Esophagus squamous epithelium (tissue), 5 donors: ENCODE results near the gene NXN. TPM values are rescaled to one million over a fixed set of nuclear protein-coding genes. Genes with fewer than 3 reads are reported as not detected.
"Not testable (repeated sequence)": the region's sequence is repeated elsewhere in the genome, so short reads cannot be mapped to it uniquely, and the experiment has no call there.

Experiments used
- DNase-seq: peaks from one replicate; lab custom pipeline; 2025; lab: John Stamatoyannopoulos, UW
- H3K27ac ChIP-seq, 4 donors: fragments of 200-600 bp; sonication (generic); one replicate each; pipeline ENCODE4 v1.5.1; 2016 to 2019; ENCODE audit warnings: mild to moderate bottlenecking in 1 of 4
- H3K27me3 ChIP-seq, 4 donors: fragments of 200-600 bp; sonication (generic); 1 replicate in 3 of 4; 2 replicates in 1 of 4; pipeline versions ENCODE4 v1.5.1 to v1.6.0; 2017 to 2021; ENCODE audit warnings: antibody characterized with exemption in 1 of 4
- H3K36me3 ChIP-seq, 3 donors: fragments of 200-600 bp; sonication (generic); one replicate each; pipeline ENCODE4 v1.5.1; 2016 to 2019
- H3K4me1 ChIP-seq, 3 donors: fragments of 200-600 bp; sonication (generic); one replicate each; pipeline ENCODE4 v1.5.1; 2017 to 2019
- H3K4me3 ChIP-seq, 4 donors: fragments of 200-600 bp; sonication (generic); 1 replicate in 3 of 4; 2 replicates in 1 of 4; pipeline ENCODE4 v1.5.1; 2016 to 2019; ENCODE audit warnings: mild to moderate bottlenecking in 2 of 4, moderate library complexity in 1 of 4
- H3K9me3 ChIP-seq, 3 donors: fragments of 200-600 bp; sonication (generic); one replicate each; pipeline ENCODE4 v1.5.1; 2016 to 2019
- POLR2A ChIP-seq, 4 donors: fragments of 450-650 bp; IDR thresholded peaks; one replicate each; pipeline ENCODE4 v1.6.1; 2017; ENCODE audit warnings: antibody characterized with exemption in 4 of 4, mild to moderate bottlenecking in 4 of 4, moderate library complexity in 3 of 4
- WGBS, 2 donors: methylation state at CpG; one replicate each; pipeline ENCODE4 v1.1.5; 2018; 5-methylcytosine and 5-hydroxymethylcytosine counted together
- intact Hi-C: fragments of 100-400 bp; cut with DNase I; formaldehyde crosslinking; loops from one replicate; pipeline ENCODE4 v1.15.0; 2022
- total RNA-seq, 4 donors: library from RNA; depleted of rRNA; stranded (reverse); fragments of >200 nt; gene quantifications; one replicate each; pipeline ENCODE4 v1.1.0, GENCODE V29; 2016
- TF ChIP-seq, protein P1 (sequence below), 6 experiments: fragments of 450-650 bp in 4 of 6; fragments of 200-600 bp in 2 of 6; sonication (generic) in 2 of 6; IDR thresholded peaks; one replicate each; pipeline ENCODE4 v1.5.1; 2016 to 2019; ENCODE audit warnings: antibody characterized with exemption in 6 of 6, mild to moderate bottlenecking in 4 of 6, moderate library complexity in 4 of 6
- donor health status: DM: yes; HTN: yes; CAD: no.

NXN gene
- total RNA-seq, 4 donors from 2014 or later: 19.5 to 34.9 (median 28.7) TPM

- H3K4me3 ChIP-seq: no peak overlapping the region
- peaks cover 15 to 66% (median 29%) of the 10 kb centered on the region in 3 donors for H3K36me3 ChIP-seq
- peak overlapping the region; percentile 43 to 88 (median 74) for H3K27ac ChIP-seq
- no peaks in the 10 kb centered on the region for H3K9me3 ChIP-seq
- no peaks in the 10 kb centered on the region for H3K27me3 ChIP-seq
- TF ChIP-seq, protein P1, sequence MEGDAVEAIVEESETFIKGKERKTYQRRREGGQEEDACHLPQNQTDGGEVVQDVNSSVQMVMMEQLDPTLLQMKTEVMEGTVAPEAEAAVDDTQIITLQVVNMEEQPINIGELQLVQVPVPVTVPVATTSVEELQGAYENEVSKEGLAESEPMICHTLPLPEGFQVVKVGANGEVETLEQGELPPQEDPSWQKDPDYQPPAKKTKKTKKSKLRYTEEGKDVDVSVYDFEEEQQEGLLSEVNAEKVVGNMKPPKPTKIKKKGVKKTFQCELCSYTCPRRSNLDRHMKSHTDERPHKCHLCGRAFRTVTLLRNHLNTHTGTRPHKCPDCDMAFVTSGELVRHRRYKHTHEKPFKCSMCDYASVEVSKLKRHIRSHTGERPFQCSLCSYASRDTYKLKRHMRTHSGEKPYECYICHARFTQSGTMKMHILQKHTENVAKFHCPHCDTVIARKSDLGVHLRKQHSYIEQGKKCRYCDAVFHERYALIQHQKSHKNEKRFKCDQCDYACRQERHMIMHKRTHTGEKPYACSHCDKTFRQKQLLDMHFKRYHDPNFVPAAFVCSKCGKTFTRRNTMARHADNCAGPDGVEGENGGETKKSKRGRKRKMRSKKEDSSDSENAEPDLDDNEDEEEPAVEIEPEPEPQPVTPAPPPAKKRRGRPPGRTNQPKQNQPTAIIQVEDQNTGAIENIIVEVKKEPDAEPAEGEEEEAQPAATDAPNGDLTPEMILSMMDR (IDR thresholded peaks at IDR 0.05): no peak
- no peak for TF ChIP-seq POLR2A (IDR thresholded peaks at IDR 0.05)
- intact Hi-C loops: no loop called here
- peaks cover 29 to 91% (median 68%) of the 10 kb centered on the region in 3 donors for H3K4me1 ChIP-seq
- no peak for DNase-seq
- WGBS, 2 donors: 58 to 62% methylated on average over 11 to 12 of the region's 15 CpGs
Measured at GRCh38 chr17:1000597-1001461, 21.3 kb upstream of the NXN start.

GRCh38 chr17:998111-998510 is 18.5 kb upstream of the NXN start:
- DNase-seq: no peak
- TF ChIP-seq, protein P1 (IDR thresholded peaks at IDR 0.05): no peak
- no peak for TF ChIP-seq POLR2A (IDR thresholded peaks at IDR 0.05)
- intact Hi-C loops: no loop called here
- Histone ChIP-seq H3K36me3 (peaks cover 11 to 39% (median 17%) of the 10 kb centered on the region in 3 donors), H3K4me3 (peak overlapping the region; percentile 66 to 98 (median 87)), H3K9me3 (no peaks in the 10 kb centered on the region), H3K4me1 (peaks cover 19 to 65% (median 42%) of the 10 kb centered on the region in 3 donors), H3K27me3 (no peaks in the 10 kb centered on the region), H3K27ac (peak overlapping the region in 3 of 4 donors; percentile 87 to 93 (median 92))
- 25 to 26% methylated on average over 2 of the region's 2 CpGs for WGBS, 2 donors

DNA sequence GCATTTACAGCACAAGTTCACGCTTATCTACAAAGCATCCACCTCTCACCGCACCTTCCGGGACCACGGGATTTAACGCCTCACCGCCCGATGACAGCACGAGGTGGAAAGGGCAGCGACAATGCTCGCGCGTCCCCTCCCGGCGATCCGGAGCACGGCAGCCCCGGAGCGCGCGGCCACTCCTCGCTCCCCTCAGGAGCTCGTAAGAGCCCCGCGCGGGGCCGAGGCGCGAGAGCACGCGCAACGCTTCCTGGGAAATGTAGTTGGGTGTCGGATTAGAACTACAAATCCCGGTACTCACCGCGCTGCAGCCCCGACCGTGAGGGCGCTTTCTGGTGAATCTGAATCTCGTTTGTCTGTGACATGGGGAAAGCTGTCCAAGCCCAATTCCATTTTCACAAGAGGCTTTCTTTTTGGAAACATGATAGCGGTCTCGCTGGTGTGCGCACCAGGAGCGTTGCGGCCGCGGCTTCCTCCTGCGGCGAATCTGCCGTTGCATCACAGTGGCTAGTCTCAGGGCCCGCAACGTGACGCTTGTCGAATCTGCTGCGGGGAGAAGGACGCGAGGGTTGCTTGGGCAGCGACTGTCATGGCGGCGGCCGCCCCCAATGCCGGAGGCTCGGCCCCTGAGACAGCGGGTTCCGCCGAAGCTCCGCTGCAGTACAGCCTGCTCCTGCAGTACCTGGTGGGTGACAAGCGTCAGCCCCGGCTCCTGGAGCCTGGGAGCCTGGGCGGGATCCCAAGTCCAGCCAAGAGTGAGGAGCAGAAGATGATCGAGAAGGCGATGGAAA is 17.2 kb upstream of the NXN start, which contains the start of gene TIMM22:
Gene TIMM22 (plus strand): TSS at position 576 of the 791 bp plus-strand sequence. CDS start 14 bp downstream, at position 590.
- intact Hi-C loops: no loop called here
- peak within 1 kb of the TSS; percentile 66 to 98 (median 87) for H3K4me3 ChIP-seq
- no peaks in the 10 kb centered on the region for H3K27me3 ChIP-seq
- no peaks in the 10 kb centered on the region for H3K9me3 ChIP-seq
- H3K27ac ChIP-seq: peak within 1 kb of the TSS; percentile 87 to 94 (median 92)
- TF ChIP-seq, protein P1 (IDR thresholded peaks at IDR 0.05): peak; percentile 87 to 99 (median 98)
- TF ChIP-seq POLR2A (IDR thresholded peaks at IDR 0.05): peak in 2 of 4 donors; percentile 67 to 79
- H3K4me1 ChIP-seq: peaks cover 16 to 51% (median 29%) of the 10 kb centered on the region in 3 donors
- peak; percentile 67 for DNase-seq
- H3K36me3 ChIP-seq: peaks cover 8 to 26% (median 11%) of the 10 kb centered on the region in 3 donors
- WGBS, 2 donors: 0 to 2% methylated on average over 5 to 21 of the region's 71 CpGs

DNA sequence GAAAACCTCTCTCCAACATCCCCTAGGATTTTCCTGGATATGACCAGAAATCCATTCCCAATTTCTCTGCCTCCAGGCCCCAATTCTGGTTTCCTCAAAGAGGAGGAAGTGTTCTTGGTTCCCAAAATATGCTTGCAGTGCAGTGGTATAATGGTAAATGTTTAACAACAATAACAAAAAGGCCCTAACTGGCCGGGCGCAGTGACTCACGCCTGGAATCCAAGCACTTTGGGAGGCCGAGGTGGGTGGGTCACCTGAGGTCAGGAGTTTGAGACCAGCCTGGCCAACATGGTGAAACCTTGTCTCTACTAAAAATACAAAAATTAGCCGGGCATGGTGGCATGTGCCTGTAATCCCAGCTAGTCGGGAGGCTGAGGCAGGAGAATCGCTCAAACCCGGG is 15.7 kb upstream of the NXN start:
- intact Hi-C loops, DNase-seq, H3K27ac ChIP-seq, H3K4me3 ChIP-seq, H3K27me3 ChIP-seq, H3K9me3 ChIP-seq: not testable (repeated sequence)
- 64 to 83% methylated on average over 5 to 7 of the region's 8 CpGs for WGBS, 2 donors
- H3K36me3 ChIP-seq: peaks cover 0 to 11% (median 3%) of the 10 kb centered on the region in 3 donors
- H3K4me1 ChIP-seq: peaks cover 16 to 37% (median 17%) of the 10 kb centered on the region in 3 donors

DNA sequence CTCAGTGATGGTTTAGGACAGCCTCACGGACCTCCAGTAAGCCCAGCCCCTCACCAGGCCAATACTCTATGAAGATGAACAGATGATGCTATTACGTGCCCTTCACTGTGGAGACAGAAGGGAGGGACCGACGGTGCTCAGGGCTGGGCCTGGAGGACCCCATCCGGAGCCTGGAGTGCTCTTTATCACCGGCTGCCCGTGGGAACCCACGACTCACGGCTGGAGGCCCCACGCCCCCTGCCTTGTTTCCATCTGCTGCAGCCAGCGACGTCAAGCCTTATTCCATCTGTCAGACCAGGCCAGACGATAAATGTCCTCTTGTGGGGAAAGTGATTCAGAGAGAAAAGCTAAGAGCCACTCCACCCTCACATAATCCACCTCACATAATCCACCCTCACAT is 13.4 kb upstream of the NXN start:
- DNase-seq: no peak
- Histone ChIP-seq H3K27ac (no peak overlapping the region), H3K36me3 (no peaks in the 10 kb centered on the region), H3K4me1 (peaks cover 5 to 15% (median 10%) of the 10 kb centered on the region in 3 donors), H3K4me3 (no peak overlapping the region), H3K27me3 (no peaks in the 10 kb centered on the region), H3K9me3 (no peaks in the 10 kb centered on the region)
- intact Hi-C loops: no loop called here
- no peak for TF ChIP-seq POLR2A (IDR thresholded peaks at IDR 0.05)
- TF ChIP-seq, protein P1 (IDR thresholded peaks at IDR 0.05): no peak
- WGBS, 2 donors: 72 to 76% methylated on average over 4 to 9 of the region's 13 CpGs
